ENCODE measurements around the gene DNM3.

Gene DNM3

GRCh38 chr1:172230526-172230925 lies 389.2 kb downstream of the DNM3 start:
- DNase-seq, result no peak
- H3K4me2 ChIP-seq (ENCODE audit: low read depth, low read length), result no peak overlapping the region
- H3K4me3 ChIP-seq (ENCODE audit: low read length), result no peak overlapping the region
- H2AFZ ChIP-seq (ENCODE audit: low read length), result no peak overlapping the region
- no peaks in the 10 kb centered on the region for H3K9me3 ChIP-seq (replicated peaks; ENCODE audit: insufficient read depth, low read length)
- H3K9ac ChIP-seq (ENCODE audit: low read length), result no peak overlapping the region
- no peak overlapping the region for H3K27ac ChIP-seq (ENCODE audit: low read length)
- H3K4me1 ChIP-seq (ENCODE audit: low read length), result no peaks in the 10 kb centered on the region
- TF ChIP-seq EZH2 (optimal IDR thresholded peaks at IDR 0.05; ENCODE audit: low read depth, low read length) (no peak), CTCF (IDR thresholded peaks at IDR 0.05; ENCODE audit: low read length) (no peak), EZH2phosphoT487 (IDR thresholded peaks at IDR 0.05; ENCODE audit: low read length) (no peak)
- H3K27me3 ChIP-seq (replicated peaks; ENCODE audit: insufficient read depth, low read length), result no peaks in the 10 kb centered on the region
- no peaks in the 10 kb centered on the region for H3F3A ChIP-seq (ENCODE audit: insufficient read depth, low read length)
- no peaks in the 10 kb centered on the region for H3K79me2 ChIP-seq (ENCODE audit: low read length)
- H3K9me2 ChIP-seq (replicated peaks; ENCODE audit: insufficient read depth, low read length), result no peaks in the 10 kb centered on the region
- H3K36me3 ChIP-seq (replicated peaks; ENCODE audit: insufficient read depth, low read length), result no peaks in the 10 kb centered on the region
- no peaks in the 10 kb centered on the region for H4K20me1 ChIP-seq (ENCODE audit: insufficient read depth, low read length)

GRCh38 chr1:172236958-172237357 lies 395.7 kb downstream of the DNM3 start:
- Histone ChIP-seq H3K79me2 (ENCODE audit: low read length) (no peaks in the 10 kb centered on the region), H3K27me3 (replicated peaks; ENCODE audit: insufficient read depth, low read length) (no peaks in the 10 kb centered on the region), H4K20me1 (ENCODE audit: insufficient read depth, low read length) (no peaks in the 10 kb centered on the region), H2AFZ (ENCODE audit: low read length) (no peak overlapping the region), H3K4me3 (ENCODE audit: low read length) (no peak overlapping the region), H3K9me3 (replicated peaks; ENCODE audit: insufficient read depth, low read length) (no peaks in the 10 kb centered on the region), H3K4me2 (ENCODE audit: low read depth, low read length) (no peak overlapping the region), H3K9ac (ENCODE audit: low read length) (no peak overlapping the region), H3K27ac (ENCODE audit: low read length) (no peak overlapping the region), H3K36me3 (replicated peaks; ENCODE audit: insufficient read depth, low read length) (no peaks in the 10 kb centered on the region), H3K9me2 (replicated peaks; ENCODE audit: insufficient read depth, low read length) (no peaks in the 10 kb centered on the region), H3K4me1 (ENCODE audit: low read length) (no peaks in the 10 kb centered on the region), H3F3A (ENCODE audit: insufficient read depth, low read length) (no peaks in the 10 kb centered on the region)
- no peak for DNase-seq
- TF ChIP-seq CTCF (IDR thresholded peaks at IDR 0.05; ENCODE audit: low read length) (no peak), EZH2phosphoT487 (IDR thresholded peaks at IDR 0.05; ENCODE audit: low read length) (no peak), EZH2 (optimal IDR thresholded peaks at IDR 0.05; ENCODE audit: low read depth, low read length) (no peak)

GRCh38 chr1:172238158-172238557 lies 396.9 kb downstream of the DNM3 start:
- H3K36me3 ChIP-seq (replicated peaks; ENCODE audit: insufficient read depth, low read length), result no peaks in the 10 kb centered on the region
- H3K4me3 ChIP-seq (ENCODE audit: low read length), result no peak overlapping the region
- H3K4me1 ChIP-seq (ENCODE audit: low read length), result no peaks in the 10 kb centered on the region
- H3K9ac ChIP-seq (ENCODE audit: low read length), result no peak overlapping the region
- H3K9me2 ChIP-seq (replicated peaks; ENCODE audit: insufficient read depth, low read length), result no peaks in the 10 kb centered on the region
- H3K27me3 ChIP-seq (replicated peaks; ENCODE audit: insufficient read depth, low read length), result no peaks in the 10 kb centered on the region
- no peaks in the 10 kb centered on the region for H3F3A ChIP-seq (ENCODE audit: insufficient read depth, low read length)
- TF ChIP-seq EZH2 (optimal IDR thresholded peaks at IDR 0.05; ENCODE audit: low read depth, low read length) (no peak), CTCF (IDR thresholded peaks at IDR 0.05; ENCODE audit: low read length) (no peak), EZH2phosphoT487 (IDR thresholded peaks at IDR 0.05; ENCODE audit: low read length) (no peak)
- H3K9me3 ChIP-seq (replicated peaks; ENCODE audit: insufficient read depth, low read length), result no peaks in the 10 kb centered on the region
- DNase-seq, result no peak
- H4K20me1 ChIP-seq (ENCODE audit: insufficient read depth, low read length), result no peaks in the 10 kb centered on the region
- H3K27ac ChIP-seq (ENCODE audit: low read length), result no peak overlapping the region
- H2AFZ ChIP-seq (ENCODE audit: low read length), result no peak overlapping the region
- H3K79me2 ChIP-seq (ENCODE audit: low read length), result no peaks in the 10 kb centered on the region
- H3K4me2 ChIP-seq (ENCODE audit: low read depth, low read length), result no peak overlapping the region
